Heart left ventricle (tissue), 13 donors: ENCODE data around the gene ABHD14A.

Experiments used
- POLR2A ChIP-seq, 2 donors: fragments of 450-650 bp; IDR thresholded peaks; one replicate each; pipeline ENCODE4 v1.6.1; 2017; ENCODE audit warnings: antibody characterized with exemption in 2 of 2, mild to moderate bottlenecking in 2 of 2, moderate library complexity in 2 of 2
- TF ChIP-seq, protein P1 (sequence below), 12 donors: fragments of 200-600 bp; sonication (generic) in 4 of 12; IDR thresholded peaks; one replicate each; pipeline versions ENCODE4 v1.5.0 to v1.8.0; 2018 to 2022; ENCODE audit warnings: antibody characterized with exemption in 12 of 12, mild to moderate bottlenecking in 5 of 12
- donor health status: ischemic (EF 13 %, LVEDD 7.1; RV severe dilation, severe dysfunction).
- donor health status: DM: no; HTN: yes; CAD: no.
- donor health status: DM: no; HTN: no; CAD: no.
- donor health status: ischemic (EF 25% LVEDD 6.9; RV normal size, moderate dysfunction).
- donor health status: ischemic (EF 25% LVEDD 5.7; RV mildly dilated, moderate dysfunction).
- donor health status: ischemic (EF 35%, LVEDD 5.7; RV mildly dilated, moderate dysfunction).
- donor health status: nonischemic (EF 11% LVEDD 7.7; RV severe dilation, severe dysfunction).
- donor health status: DM: yes; HTN: yes; CAD: no.
- donor health status: PGD.
- donor health status: ischemic (EF 29% LVEDD 5.4; RV normal size, mild dysfunction).
- donor health status: nonischemic (EF 23%, LVEDD 6.1; RV moderate dilation, normal function).

DNA sequence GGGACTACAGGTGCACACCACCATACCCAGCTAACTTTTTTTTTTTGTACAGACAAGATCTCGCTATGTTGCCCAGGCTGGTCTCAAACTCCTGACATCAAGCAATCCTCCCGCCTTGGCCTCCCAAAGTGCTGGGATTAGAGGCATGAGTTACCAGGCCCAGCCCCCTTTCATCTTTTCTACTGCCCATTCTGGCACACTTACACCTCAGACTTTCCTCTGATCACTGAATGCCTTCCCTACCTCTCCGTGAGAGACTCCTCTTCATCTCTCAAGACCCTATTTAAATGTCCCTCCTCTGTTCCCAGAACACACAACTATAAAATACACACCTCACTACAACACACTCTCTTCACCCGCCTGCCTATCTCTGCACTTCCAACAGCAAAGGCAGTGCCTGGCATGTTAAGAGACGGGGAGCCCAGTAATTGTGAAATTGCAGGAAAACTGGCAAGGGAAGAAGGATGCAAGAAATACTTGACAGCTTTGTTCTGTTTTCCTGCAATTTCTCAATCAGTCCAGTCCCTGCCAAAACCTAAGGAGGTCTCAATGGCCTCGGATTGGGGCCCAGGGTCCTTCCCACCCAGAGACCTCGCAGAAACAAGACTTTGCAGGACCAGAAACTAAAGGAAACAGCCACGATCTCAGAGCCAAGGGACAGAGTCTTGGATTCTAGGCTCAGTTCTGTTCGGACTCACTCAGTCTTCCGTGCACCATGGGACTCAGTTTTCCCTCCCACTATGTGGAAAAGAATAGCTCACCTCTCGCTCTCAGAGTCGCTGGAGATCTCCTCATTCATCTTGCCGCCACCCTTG lies 34.0 kb upstream of the ABHD14A start:
- TF ChIP-seq, protein P1, sequence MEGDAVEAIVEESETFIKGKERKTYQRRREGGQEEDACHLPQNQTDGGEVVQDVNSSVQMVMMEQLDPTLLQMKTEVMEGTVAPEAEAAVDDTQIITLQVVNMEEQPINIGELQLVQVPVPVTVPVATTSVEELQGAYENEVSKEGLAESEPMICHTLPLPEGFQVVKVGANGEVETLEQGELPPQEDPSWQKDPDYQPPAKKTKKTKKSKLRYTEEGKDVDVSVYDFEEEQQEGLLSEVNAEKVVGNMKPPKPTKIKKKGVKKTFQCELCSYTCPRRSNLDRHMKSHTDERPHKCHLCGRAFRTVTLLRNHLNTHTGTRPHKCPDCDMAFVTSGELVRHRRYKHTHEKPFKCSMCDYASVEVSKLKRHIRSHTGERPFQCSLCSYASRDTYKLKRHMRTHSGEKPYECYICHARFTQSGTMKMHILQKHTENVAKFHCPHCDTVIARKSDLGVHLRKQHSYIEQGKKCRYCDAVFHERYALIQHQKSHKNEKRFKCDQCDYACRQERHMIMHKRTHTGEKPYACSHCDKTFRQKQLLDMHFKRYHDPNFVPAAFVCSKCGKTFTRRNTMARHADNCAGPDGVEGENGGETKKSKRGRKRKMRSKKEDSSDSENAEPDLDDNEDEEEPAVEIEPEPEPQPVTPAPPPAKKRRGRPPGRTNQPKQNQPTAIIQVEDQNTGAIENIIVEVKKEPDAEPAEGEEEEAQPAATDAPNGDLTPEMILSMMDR (IDR thresholded peaks at IDR 0.05) = no peak
- no peak for TF ChIP-seq POLR2A (IDR thresholded peaks at IDR 0.05)
